Lung (tissue), 12 donors: ENCODE measurements around the gene CASQ2. TPM values are rescaled to one million over a fixed set of nuclear protein-coding genes. Genes with fewer than 3 reads are reported as not detected.

ENCODE experiments used
- ATAC-seq: fragments of 200-7000 bp; cut with Tn5 transposase; one replicate; pipeline ENCODE4 v1.9.1; 2020; ENCODE audit warnings: moderate number of reproducible peaks; ENCODE audit not compliant: insufficient read depth, low FRiP score
- DNase-seq, 3 donors: peaks; one replicate each; pipeline ENCODE4 v3.0.0-alpha.2; 2013 to 2017
- H3K27ac ChIP-seq, 2 donors: one replicate each; pipeline ENCODE4 v1.5.1; 2013; ENCODE audit warnings: mild to moderate bottlenecking in 2 of 2, moderate library complexity in 2 of 2, control low read depth in 1 of 2, inconsistent platforms in 1 of 2, low read depth in 1 of 2, low read length in 1 of 2
- H3K27me3 ChIP-seq, 3 donors: one replicate each; pipeline ENCODE4 v1.5.1; 2013; ENCODE audit warnings: low read length in 2 of 3; ENCODE audit not compliant: control insufficient read depth in 3 of 3, insufficient read depth in 3 of 3
- H3K36me3 ChIP-seq, 4 donors: one replicate each; pipeline ENCODE4 v1.5.1; 2013; ENCODE audit warnings: low read length in 4 of 4, mild to moderate bottlenecking in 1 of 4, moderate library complexity in 1 of 4; ENCODE audit not compliant: control insufficient read depth in 4 of 4, insufficient read depth in 4 of 4
- H3K4me1 ChIP-seq, 5 donors: one replicate each; pipeline ENCODE4 v1.5.1; 2013; ENCODE audit warnings: low read length in 5 of 5, mild to moderate bottlenecking in 2 of 5, moderate library complexity in 1 of 5; ENCODE audit not compliant: control insufficient read depth in 5 of 5, insufficient read depth in 5 of 5
- H3K4me3 ChIP-seq: one replicate; pipeline ENCODE4 v1.5.1; 2013; ENCODE audit warnings: mild to moderate bottlenecking, control low read depth, moderate library complexity
- H3K9ac ChIP-seq, 2 donors: one replicate each; pipeline ENCODE4 v1.5.1; 2013; ENCODE audit warnings: low read length in 2 of 2, control low read depth in 1 of 2; ENCODE audit not compliant: insufficient read depth in 1 of 2
- H3K9me3 ChIP-seq, 4 donors: one replicate each; pipeline ENCODE4 v1.5.1; 2013; ENCODE audit warnings: low read length in 3 of 4, mild to moderate bottlenecking in 1 of 4, moderate library complexity in 1 of 4; ENCODE audit not compliant: control insufficient read depth in 4 of 4, insufficient read depth in 3 of 4
- CTCF ChIP-seq: IDR thresholded peaks from 2 replicates; pipeline ENCODE4 v1.5.1; 2012; ENCODE audit warnings: mild to moderate bottlenecking; ENCODE audit errors: control extremely low read depth, extremely low read depth
- WGBS, 2 donors: extraction: QIAGEN DNeasy Blood & Tissue Kit; methylation state at CpG; one replicate each; pipeline ENCODE4 v1.1.7; 2013; 5-methylcytosine and 5-hydroxymethylcytosine counted together
- polyA plus RNA-seq, 2 donors: library from polyadenylated mRNA; stranded (reverse); fragments of 200-250 nt; gene quantifications; one replicate each; pipeline ENCODE4 v1.2.1, GENCODE V29; 2013
- total RNA-seq, 2 donors: library from RNA; depleted of rRNA in 1 of 2; stranded (reverse); fragments of >200 nt in 1 of 2; gene quantifications; one replicate each; pipeline ENCODE4 v1.2.1, GENCODE V29; 2014 to 2021
- donor health status: control.
- donor health status: control.
- donor health status: Bipolar disorder and iron deficiency.
- donor health status: healthy.
- donor health status: DM: yes; HTN: yes; CAD: no.

The CASQ2 gene
- total and polyA plus RNA-seq, 4 donors = 0.50 to 3.4 (median 1.4) TPM

GRCh38 chr1:115668579-115668978 lies 99.9 kb downstream of the CASQ2 start:
- Histone ChIP-seq H3K36me3 (peaks cover 0 to 26% (median 18%) of the 10 kb centered on the region in 4 donors), H3K4me3 (no peak overlapping the region), H3K9me3 (peaks cover 0 to 4% (median 0%) of the 10 kb centered on the region in 4 donors), H3K4me1 (peaks cover 0 to 7% (median 2%) of the 10 kb centered on the region in 5 donors), H3K27me3 (no peaks in the 10 kb centered on the region), H3K27ac (no peak overlapping the region), H3K9ac (no peak overlapping the region)
- 87 to 93% methylated on average over 1 of the region's 1 CpG for WGBS, 2 donors
- no peak for TF ChIP-seq CTCF
- DNase-seq (no peak), ATAC-seq (no peak)

- no peak for TF ChIP-seq CTCF
- peaks cover 0 to 7% (median 0%) of the 10 kb centered on the region in 5 donors for H3K4me1 ChIP-seq
- DNase-seq (no peak), ATAC-seq (no peak)
- H3K4me3 ChIP-seq = no peak overlapping the region
- H3K27me3 ChIP-seq = no peaks in the 10 kb centered on the region
- no peak overlapping the region for H3K9ac ChIP-seq
- WGBS, 2 donors = 94% methylated on average over 4 of the region's 4 CpGs
- peak overlapping the region in 1 of 2 donors; percentile 46 for H3K27ac ChIP-seq
- H3K9me3 ChIP-seq = peaks cover 0 to 4% (median 0%) of the 10 kb centered on the region in 4 donors
- peaks cover 0 to 25% (median 20%) of the 10 kb centered on the region in 4 donors for H3K36me3 ChIP-seq
Measured at GRCh38 chr1:115666702-115667101, 101.8 kb downstream of the CASQ2 start.

- no peak overlapping the region for H3K27ac ChIP-seq
- peaks cover 0 to 4% (median 0%) of the 10 kb centered on the region in 4 donors for H3K9me3 ChIP-seq
- no peak overlapping the region for H3K4me3 ChIP-seq
- H3K27me3 ChIP-seq = no peaks in the 10 kb centered on the region
- WGBS, 2 donors = 81 to 92% methylated on average over 6 of the region's 6 CpGs
- no peak overlapping the region for H3K9ac ChIP-seq
- TF ChIP-seq CTCF = no peak
- DNase-seq = no peak
- peaks cover 0 to 25% (median 20%) of the 10 kb centered on the region in 4 donors for H3K36me3 ChIP-seq
- no peak for ATAC-seq
- H3K4me1 ChIP-seq = peaks cover 0 to 5% (median 0%) of the 10 kb centered on the region in 5 donors
Measured at GRCh38 chr1:115666206-115666605, 102.3 kb downstream of the CASQ2 start.
